HG02642 (cell line): Measurements from ENCODE around the gene SH3BP2.

ENCODE experiments used
- ATAC-seq: cut with Tn5 transposase; IDR thresholded peaks from one replicate; pipeline ENCODE4 v1.9.1; 2021; ENCODE audit warnings: mild to moderate bottlenecking; ENCODE audit not compliant: unreplicated experiment, poor library complexity

SH3BP2 gene

GRCh38 chr4:2816401-2816954, 23.6 kb downstream of the SH3BP2 start:
- no peak for ATAC-seq

GRCh38 chr4:2817137-2817536, 24.3 kb downstream of the SH3BP2 start:
- no peak for ATAC-seq

- ATAC-seq, result no peak
Observed at GRCh38 chr4:2817701-2818350, 24.9 kb downstream of the SH3BP2 start.

- no peak for ATAC-seq
Observed at GRCh38 chr4:2818351-2818939, 25.6 kb downstream of the SH3BP2 start.

GRCh38 chr4:2819244-2820215, 26.6 kb downstream of the SH3BP2 start:
- no peak for ATAC-seq

GRCh38 chr4:2820216-2820982, 27.5 kb downstream of the SH3BP2 start:
- ATAC-seq, result no peak

GRCh38 chr4:2822461-2823300, 29.8 kb downstream of the SH3BP2 start:
- no peak for ATAC-seq

GRCh38 chr4:2823301-2823670, 30.4 kb downstream of the SH3BP2 start:
- no peak for ATAC-seq

- no peak for ATAC-seq
Observed at GRCh38 chr4:2823671-2824328, 30.9 kb downstream of the SH3BP2 start.

GRCh38 chr4:2824329-2824835, 31.5 kb downstream of the SH3BP2 start:
- no peak for ATAC-seq

- ATAC-seq, result no peak
Observed at GRCh38 chr4:2824836-2825381, 32.0 kb downstream of the SH3BP2 start.

- ATAC-seq, result no peak
Observed at GRCh38 chr4:2825740-2826139, 32.9 kb downstream of the SH3BP2 start.

GRCh38 chr4:2827071-2827873, 34.4 kb downstream of the SH3BP2 start:
- ATAC-seq, result no peak

GRCh38 chr4:2827874-2828751, 35.2 kb downstream of the SH3BP2 start:
- ATAC-seq, result no peak

GRCh38 chr4:2828758-2829181, 35.9 kb downstream of the SH3BP2 start:
- ATAC-seq, result no peak

- no peak for ATAC-seq
Observed at GRCh38 chr4:2829321-2829932, 36.5 kb downstream of the SH3BP2 start.
